ENCODE data around the gene UBE2J2. TPM values are rescaled to one million over a fixed set of nuclear protein-coding genes. Genes with fewer than 3 reads are reported as not detected.
A peak's percentile ranks its signal among the peaks of the same experiment; 100 is the strongest.

UBE2J2 gene
- total RNA-seq, 2 donors from 2014 or later: 27.5 to 33.5 TPM

- Histone ChIP-seq H3K4me3 (peak overlapping the region; percentile 13 to 48), H3K27ac (no peak overlapping the region), H3K27me3 (no peaks in the 10 kb centered on the region), H3K9me3 (no peaks in the 10 kb centered on the region), H3K36me3 (peaks cover 8% of the 10 kb centered on the region), H3K4me1 (peaks cover 0 to 45% of the 10 kb centered on the region in 2 donors)
- no peak for DNase-seq (ENCODE audit: low spot score)
- no peak for TF ChIP-seq CTCF (IDR thresholded peaks at IDR 0.05)
These were observed 40.7 kb downstream of the UBE2J2 start for GRCh38 chr1:1232796-1233566.

DNA sequence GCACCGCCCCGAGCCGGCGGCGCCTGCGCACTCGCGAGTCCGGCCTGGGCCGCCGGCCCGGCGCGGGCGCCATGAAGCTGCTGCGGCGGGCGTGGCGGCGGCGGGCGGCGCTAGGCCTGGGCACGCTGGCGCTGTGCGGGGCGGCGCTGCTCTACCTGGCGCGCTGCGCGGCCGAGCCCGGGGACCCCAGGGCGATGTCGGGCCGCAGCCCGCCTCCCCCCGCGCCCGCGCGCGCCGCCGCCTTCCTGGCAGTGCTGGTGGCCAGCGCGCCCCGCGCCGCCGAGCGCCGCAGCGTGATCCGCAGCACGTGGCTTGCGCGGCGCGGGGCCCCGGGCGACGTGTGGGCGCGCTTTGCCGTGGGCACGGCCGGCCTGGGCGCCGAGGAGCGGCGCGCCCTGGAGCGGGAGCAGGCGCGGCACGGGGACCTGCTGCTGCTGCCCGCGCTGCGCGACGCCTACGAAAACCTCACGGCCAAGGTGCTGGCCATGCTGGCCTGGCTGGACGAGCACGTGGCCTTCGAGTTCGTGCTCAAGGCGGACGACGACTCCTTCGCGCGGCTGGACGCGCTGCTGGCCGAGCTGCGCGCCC lies 41.4 kb downstream of the UBE2J2 start, which contains the start of gene B3GALT6:
Gene B3GALT6 (plus strand): TSS at position 30 of the 588 bp plus-strand sequence. CDS start 42 bp downstream, at position 72.
- peak within 1 kb of the TSS; percentile 96 to 98 for H3K27ac ChIP-seq
- peaks cover 15% of the 10 kb centered on the region for H3K36me3 ChIP-seq
- H3K4me3 ChIP-seq: peak within 1 kb of the TSS; percentile 88 to 96
- H3K27me3 ChIP-seq: no peaks in the 10 kb centered on the region
- DNase-seq (ENCODE audit: low spot score): no peak
- peaks cover 0 to 43% of the 10 kb centered on the region in 2 donors for H3K4me1 ChIP-seq
- TF ChIP-seq CTCF (IDR thresholded peaks at IDR 0.05): no peak
- no peaks in the 10 kb centered on the region for H3K9me3 ChIP-seq

DNA sequence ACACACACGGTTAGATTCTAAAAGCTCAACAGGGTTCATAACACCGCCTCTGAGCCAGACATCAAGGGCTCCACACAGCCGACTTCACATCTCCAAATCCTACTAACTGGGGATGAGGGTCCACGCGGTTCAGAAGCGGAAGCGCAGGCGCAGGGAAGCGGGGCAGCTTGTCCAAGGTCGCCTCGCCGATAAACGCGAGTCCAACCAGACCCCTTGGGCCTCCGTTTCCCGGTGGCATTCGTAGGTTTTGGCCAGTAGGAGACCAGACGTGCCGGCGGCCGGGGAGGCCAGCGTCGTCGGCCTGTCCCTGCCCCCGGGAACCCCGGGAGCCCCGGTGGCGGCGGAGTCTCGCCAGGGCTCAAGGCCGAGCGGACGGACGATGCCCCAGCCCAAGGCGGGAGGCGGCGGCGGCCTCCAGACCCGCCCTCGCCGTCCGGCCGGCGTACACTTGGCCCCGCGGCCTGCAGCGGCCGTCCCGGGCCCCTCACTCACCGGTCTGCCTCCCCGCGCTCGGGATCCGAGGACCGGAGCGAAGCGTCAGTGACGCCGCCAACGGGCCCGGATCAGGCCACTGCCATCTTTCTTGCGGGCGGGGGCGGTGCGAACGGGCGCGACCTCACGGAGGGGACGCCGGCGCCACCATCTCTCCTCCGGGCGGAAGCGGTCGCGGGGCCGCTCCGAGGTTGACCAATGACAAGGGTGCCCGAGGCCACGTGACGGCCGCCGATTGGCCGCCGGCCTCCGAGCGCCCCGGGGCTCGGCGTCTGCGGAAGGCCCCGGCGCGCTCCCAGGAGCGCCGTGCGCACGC lies 42.0 kb downstream of the UBE2J2 start, which contains the start of gene SDF4:
Gene SDF4 (minus strand): TSS at position 602 of the 808 bp plus-strand sequence. CDS start 3,229 bp downstream, outside the sequence.
- Histone ChIP-seq H3K27me3 (no peaks in the 10 kb centered on the region), H3K36me3 (peaks cover 19% of the 10 kb centered on the region), H3K4me1 (peaks cover 0 to 39% of the 10 kb centered on the region in 2 donors), H3K27ac (peak within 1 kb of the TSS; percentile 96 to 98), H3K9me3 (no peaks in the 10 kb centered on the region), H3K4me3 (peak within 1 kb of the TSS; percentile 88 to 96)
- TF ChIP-seq CTCF (IDR thresholded peaks at IDR 0.05): no peak
- DNase-seq (ENCODE audit: low spot score): peak; percentile 96

DNA sequence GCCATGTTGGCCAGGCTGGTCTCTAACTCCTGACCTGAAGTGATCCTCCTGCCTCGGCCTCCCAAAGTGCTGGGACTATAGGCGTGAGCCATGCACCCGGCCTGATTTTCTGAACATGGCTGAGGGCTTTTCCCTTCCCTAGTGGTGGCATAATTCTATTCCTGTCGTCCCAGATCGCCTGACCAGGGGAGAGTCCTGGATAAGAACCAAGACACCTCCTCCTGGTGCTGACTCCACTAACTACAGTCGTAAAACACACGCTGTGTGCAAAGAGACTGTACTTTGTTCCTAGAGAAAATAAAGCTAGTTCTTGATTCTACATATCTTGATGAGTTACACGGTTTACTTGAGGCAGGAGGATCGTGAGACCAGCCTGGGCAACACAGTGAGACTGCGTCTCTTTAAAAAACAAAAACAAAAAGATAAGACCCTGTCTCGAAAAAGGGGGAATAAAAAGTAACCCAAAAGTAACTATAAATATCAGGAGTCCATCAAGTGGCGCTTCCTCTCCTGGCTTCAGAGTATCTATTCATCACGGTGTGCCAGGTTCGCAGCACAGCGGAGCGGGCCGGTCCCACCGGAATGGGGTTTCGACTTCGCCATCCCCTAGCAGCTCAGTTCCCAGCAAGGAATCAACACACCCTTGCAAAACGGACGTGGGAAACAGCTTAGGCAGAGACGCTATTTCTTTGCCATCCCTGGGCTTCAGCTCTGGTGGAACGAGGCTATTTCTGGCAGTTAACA lies 42.8 kb downstream of the UBE2J2 start:
- Histone ChIP-seq H3K36me3 (peaks cover 22% of the 10 kb centered on the region), H3K27me3 (no peaks in the 10 kb centered on the region), H3K27ac (peak overlapping the region; percentile 96 to 98), H3K4me3 (peak overlapping the region; percentile 88 to 96), H3K9me3 (no peaks in the 10 kb centered on the region), H3K4me1 (peaks cover 0 to 44% of the 10 kb centered on the region in 2 donors)
- TF ChIP-seq CTCF (IDR thresholded peaks at IDR 0.05): no peak
- no peak for DNase-seq (ENCODE audit: low spot score)

DNA sequence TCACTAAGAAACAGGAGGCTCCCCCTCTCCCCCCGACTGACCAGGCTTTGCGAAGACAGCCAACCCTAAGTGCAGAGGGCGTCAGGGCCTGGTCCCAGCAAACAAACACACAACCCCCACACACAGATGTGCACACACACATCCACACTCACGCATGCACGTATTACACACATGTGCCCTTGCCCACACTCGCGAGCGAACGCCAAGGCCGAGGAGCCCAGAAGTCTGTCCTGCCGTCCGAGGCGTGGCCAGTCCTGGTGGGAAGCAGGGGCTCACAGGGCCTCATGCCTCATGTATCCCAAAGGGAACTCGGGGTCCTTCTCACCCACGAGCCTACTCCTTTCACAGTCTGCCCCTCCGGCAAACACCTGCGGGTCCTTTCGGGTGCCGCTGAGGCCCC lies 43.9 kb downstream of the UBE2J2 start:
- H3K36me3 ChIP-seq: peaks cover 22% of the 10 kb centered on the region
- H3K4me3 ChIP-seq: no peak overlapping the region
- no peaks in the 10 kb centered on the region for H3K9me3 ChIP-seq
- peak overlapping the region in 1 of 2 donors; percentile 31 for H3K27ac ChIP-seq
- H3K4me1 ChIP-seq: peaks cover 0 to 54% of the 10 kb centered on the region in 2 donors
- no peak for DNase-seq (ENCODE audit: low spot score)
- H3K27me3 ChIP-seq: no peaks in the 10 kb centered on the region
- TF ChIP-seq CTCF (IDR thresholded peaks at IDR 0.05): no peak

Measured in right atrium auricular region (tissue), 2 donors.